GM19025 (cell line): ENCODE data around the gene PDE6G.

Experiments
- ATAC-seq: cut with Tn5 transposase; IDR thresholded peaks from one replicate; pipeline ENCODE4 v1.9.1; 2021; ENCODE audit warnings: mild to moderate bottlenecking, low read depth, moderate library complexity; ENCODE audit not compliant: unreplicated experiment

Gene PDE6G

GRCh38 chr17:81665205-81666091 is 9.1 kb upstream of the PDE6G start:
- ATAC-seq: no peak

GRCh38 chr17:81664051-81664470 is 7.7 kb upstream of the PDE6G start:
- ATAC-seq: no peak

GRCh38 chr17:81662002-81662401 is 5.7 kb upstream of the PDE6G start:
- ATAC-seq: no peak

GRCh38 chr17:81660441-81660840 is 4.1 kb upstream of the PDE6G start:
- no peak for ATAC-seq

- no peak for ATAC-seq
Measured at GRCh38 chr17:81659038-81659437, 2.7 kb upstream of the PDE6G start.

GRCh38 chr17:81656835-81657234 is 493 bp upstream of the PDE6G start:
- ATAC-seq: no peak

GRCh38 chr17:81655378-81656117 is 794 bp downstream of the PDE6G start:
- ATAC-seq: no peak

- ATAC-seq: no peak
Measured at GRCh38 chr17:81652906-81653771, 3.2 kb downstream of the PDE6G start.

- no peak for ATAC-seq
Measured at GRCh38 chr17:81651692-81652091, 4.7 kb downstream of the PDE6G start.

- no peak for ATAC-seq
Measured at GRCh38 chr17:81650951-81651350, 5.4 kb downstream of the PDE6G start.

GRCh38 chr17:81648707-81649085 is 7.6 kb downstream of the PDE6G start:
- no peak for ATAC-seq

GRCh38 chr17:81648013-81648706 is 8.2 kb downstream of the PDE6G start:
- ATAC-seq: no peak

GRCh38 chr17:81647640-81648012 is 8.7 kb downstream of the PDE6G start:
- no peak for ATAC-seq

- no peak for ATAC-seq
Measured at GRCh38 chr17:81646869-81647600, 9.3 kb downstream of the PDE6G start.

GRCh38 chr17:81644976-81645952 is 11.1 kb downstream of the PDE6G start:
- no peak for ATAC-seq

- ATAC-seq: no peak
Measured at GRCh38 chr17:81644496-81644895, 11.8 kb downstream of the PDE6G start.

GRCh38 chr17:81641825-81642489 is 14.4 kb downstream of the PDE6G start:
- no peak for ATAC-seq

- ATAC-seq: no peak
Measured at GRCh38 chr17:81640011-81640410, 16.3 kb downstream of the PDE6G start.
